AG08396 (cell line): ENCODE measurements around the gene CALML3.

Experiments
- DNase-seq: peaks from one replicate; pipeline ENCODE4 v3.0.0; 2012; ENCODE audit warnings: low spot score, mixed read lengths

The CALML3 gene

GRCh38 chr10:5506751-5507648 lies 17.8 kb upstream of the CALML3 start:
- DNase-seq: no peak

DNA sequence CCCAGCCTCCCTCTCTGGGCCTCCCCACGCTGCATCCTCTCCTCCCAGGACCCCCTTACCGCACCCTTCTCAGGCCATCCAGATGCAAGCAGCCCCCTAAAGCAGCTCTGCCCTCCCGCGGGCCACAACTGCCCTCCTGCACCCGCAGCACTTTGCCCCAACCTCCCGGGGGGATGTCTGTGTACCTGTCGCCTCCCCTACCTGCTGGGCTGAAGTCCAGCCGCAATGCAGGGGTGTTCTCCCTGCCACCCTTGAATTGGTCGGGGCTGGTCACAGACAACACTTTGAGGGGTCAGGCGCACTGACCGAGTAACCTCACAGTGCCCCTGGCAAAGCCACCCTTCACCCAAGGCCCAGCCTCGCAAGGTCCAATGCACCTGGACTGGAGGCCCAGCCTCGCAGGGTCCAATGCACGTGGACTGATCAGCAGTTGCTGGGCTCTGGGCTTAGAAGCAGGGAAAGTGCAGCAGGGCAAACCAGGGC lies 17.1 kb upstream of the CALML3 start:
- no peak for DNase-seq

GRCh38 chr10:5508161-5508604 lies 16.6 kb upstream of the CALML3 start:
- no peak for DNase-seq

GRCh38 chr10:5508786-5509185 lies 16.0 kb upstream of the CALML3 start:
- no peak for DNase-seq

- no peak for DNase-seq
Measured at GRCh38 chr10:5509236-5509635, 15.5 kb upstream of the CALML3 start.

- no peak for DNase-seq
Measured at GRCh38 chr10:5509691-5510090, 15.1 kb upstream of the CALML3 start.

GRCh38 chr10:5510281-5511072 lies 14.3 kb upstream of the CALML3 start:
- DNase-seq: no peak

DNA sequence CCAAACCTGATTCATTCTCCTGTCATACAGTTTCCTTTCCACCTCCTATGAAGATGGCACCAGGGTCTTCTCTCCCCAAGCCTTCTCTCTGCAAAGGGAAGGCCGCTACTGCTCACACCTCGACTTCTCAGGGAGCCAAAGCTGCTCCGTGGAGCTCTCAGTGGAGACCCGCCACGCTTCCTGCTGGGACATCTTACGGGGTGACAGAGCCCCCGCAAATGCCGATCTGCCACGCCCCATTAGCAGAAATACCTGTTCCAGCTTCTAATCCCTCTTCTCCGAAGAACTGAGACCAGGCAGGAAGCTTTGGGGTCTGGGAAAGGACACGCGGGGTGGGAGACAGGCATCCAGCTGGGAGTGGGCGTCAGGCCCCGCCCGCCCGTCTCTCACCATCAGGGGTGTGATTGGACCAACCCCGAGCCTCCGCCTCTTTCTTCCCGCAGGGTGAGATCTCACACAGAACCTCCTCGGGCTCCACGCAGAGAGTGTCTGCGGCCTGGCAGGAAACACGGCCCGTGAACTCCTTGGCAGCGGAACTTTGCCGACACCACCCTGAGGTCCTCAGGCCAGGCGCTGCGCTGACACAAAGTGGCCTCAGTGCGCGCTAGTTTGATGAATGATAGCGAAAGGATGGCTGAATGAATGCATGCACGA lies 13.4 kb upstream of the CALML3 start:
- no peak for DNase-seq

DNA sequence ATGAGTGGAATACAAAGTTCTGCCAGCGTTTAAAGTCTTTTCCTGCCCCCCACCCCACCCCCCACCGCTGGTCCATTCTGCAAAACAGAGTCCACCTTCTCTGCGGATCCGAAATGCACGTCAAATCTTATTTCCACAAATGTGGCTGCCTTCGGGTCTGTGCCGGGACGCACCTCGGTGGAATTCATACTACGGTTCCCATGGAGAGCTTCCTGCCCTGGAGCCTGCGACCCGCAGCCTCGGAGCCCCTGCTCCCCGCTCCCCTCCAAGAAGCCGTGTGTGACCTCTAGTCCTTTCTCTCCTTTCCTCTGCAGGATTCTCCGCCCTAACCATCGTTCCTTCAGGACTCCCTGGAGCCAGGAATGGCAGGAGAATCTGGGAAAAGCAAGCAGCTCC lies 12.9 kb upstream of the CALML3 start:
- DNase-seq: no peak

- no peak for DNase-seq
Measured at GRCh38 chr10:5512331-5512730, 12.4 kb upstream of the CALML3 start.

- no peak for DNase-seq
Measured at GRCh38 chr10:5512881-5513612, 11.7 kb upstream of the CALML3 start.

DNA sequence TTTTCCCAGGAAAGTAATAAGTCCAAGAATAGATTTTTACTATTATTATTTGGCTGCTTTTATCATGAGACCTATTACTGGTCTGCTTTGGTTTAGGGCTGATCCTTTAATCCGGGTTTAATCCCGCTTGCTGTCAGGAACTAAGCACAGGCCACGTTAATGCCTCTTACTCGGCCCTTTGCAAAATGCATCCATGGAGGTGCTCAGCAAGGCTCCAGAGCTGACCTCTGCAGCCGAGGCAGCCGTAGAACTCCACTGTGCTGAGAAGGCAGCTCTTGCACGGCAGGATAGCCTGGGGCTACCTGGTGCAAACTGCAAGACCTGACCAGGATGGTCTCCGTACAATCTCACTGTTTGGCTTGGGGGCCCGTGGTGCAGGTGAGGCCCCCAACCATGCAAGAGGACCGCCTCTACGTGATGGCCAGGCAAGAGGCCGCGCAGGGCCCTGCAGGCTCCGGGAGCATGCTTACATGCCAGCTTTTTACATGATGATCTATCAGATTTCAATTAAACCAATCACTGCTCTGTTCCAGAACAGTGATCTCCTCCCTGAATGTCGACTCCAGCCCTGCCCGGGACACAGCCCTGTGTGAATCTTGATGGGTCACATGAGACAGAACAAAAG lies 10.4 kb upstream of the CALML3 start:
- DNase-seq: no peak

- DNase-seq: no peak
Measured at GRCh38 chr10:5515948-5516761, 8.6 kb upstream of the CALML3 start.

GRCh38 chr10:5517546-5517945 lies 7.2 kb upstream of the CALML3 start:
- DNase-seq: no peak

GRCh38 chr10:5518143-5518542 lies 6.6 kb upstream of the CALML3 start:
- DNase-seq: no peak

GRCh38 chr10:5519054-5519453 lies 5.7 kb upstream of the CALML3 start:
- no peak for DNase-seq

GRCh38 chr10:5522913-5523560 lies 1.7 kb upstream of the CALML3 start:
- DNase-seq: no peak

DNA sequence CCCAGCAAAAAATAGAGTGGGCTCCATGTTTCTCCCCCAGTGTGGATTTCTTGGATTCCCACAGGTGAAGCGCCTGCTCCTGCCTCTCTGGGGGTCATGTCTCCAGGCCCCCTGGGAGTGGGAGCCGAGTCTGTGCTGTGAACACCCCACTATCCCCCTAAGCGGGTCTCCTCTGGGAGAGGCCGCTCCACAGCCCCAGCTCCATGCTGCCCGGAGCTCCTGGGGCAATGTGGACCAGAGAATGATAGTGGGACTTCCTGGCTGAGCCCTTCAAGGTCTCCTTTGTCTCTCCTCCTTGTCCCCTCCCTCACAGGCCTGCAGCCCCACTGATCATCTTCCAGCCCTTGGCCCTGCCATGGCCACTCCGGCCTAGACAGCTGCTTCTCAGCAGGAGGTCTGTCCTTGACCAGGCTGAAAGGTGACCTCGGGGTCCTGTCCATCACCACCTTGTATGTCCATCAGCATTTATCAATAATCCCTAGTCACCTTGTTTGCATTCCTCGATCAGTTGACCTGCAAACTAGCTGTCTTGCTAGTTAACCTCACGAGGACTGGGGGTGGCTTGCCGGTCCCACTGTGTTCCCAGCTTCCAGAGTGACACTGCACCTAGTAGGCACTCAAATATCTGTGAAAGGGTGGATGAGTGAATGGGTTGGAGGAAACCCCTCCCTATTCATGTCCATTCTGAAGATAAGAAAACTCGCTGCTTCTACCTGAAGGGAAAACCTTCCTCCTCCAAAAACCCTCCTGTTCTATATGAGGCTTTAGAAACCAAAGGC lies 776 bp upstream of the CALML3 start:
- no peak for DNase-seq
